Stimulated activated CD8-positive, alpha-beta memory T cell treated with anti-CD3 and anti-CD28 coated beads, Interleukin-4, amount 100 ng/mL, for 24 hours (primary cell): ENCODE data around the gene STK17A.
"Not testable (repeated sequence)": the region's sequence is repeated elsewhere in the genome, so short reads cannot be mapped to it uniquely, and the experiment has no call there.

Experiments
- DNase-seq: peaks from one replicate; pipeline ENCODE4 v3.0.0-alpha.2; 2020; ENCODE audit warnings: low read depth

Gene STK17A

GRCh38 chr7:43658718-43659548 lies 76.0 kb downstream of the STK17A start:
- DNase-seq, result no peak

GRCh38 chr7:43659549-43659896 lies 76.6 kb downstream of the STK17A start:
- no peak for DNase-seq

DNA sequence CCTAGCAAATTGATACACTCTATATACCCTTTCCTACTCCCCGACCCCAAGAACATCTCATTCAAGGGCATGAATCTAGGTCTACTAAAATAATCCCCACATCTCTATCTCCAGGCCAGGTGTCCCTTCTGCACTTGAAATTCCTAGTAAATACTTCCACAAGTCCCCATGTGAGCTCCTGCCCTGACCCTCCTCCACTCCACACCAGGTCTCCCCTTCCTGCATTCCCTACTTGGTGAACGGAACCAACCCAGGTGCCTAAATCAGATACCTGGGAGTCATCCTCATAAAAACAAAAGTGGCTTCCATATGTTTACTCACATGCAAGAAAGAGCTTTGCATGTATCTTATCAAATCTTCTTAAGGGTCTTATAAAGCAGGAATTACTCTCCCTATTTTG lies 77.2 kb downstream of the STK17A start:
- DNase-seq, result no peak

DNA sequence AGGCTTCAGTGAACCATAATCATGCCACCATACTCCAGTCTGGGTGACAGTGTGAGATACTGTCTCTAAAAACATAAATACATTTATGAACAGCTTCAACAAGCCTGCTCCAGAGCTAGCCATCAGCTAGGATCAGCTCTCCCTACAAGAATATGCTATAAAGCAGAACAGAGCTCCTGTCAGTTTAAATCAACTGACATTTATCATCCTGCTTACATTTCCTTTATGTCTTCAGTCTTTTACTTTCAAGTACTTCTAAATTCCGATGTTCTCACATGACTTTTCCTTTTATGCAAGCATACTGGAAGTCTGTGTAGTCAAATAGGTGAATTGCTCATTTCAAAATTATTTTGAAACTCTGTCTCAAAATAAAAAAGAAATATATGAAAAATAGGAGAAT lies 81.8 kb downstream of the STK17A start:
- no peak for DNase-seq

GRCh38 chr7:43666938-43667337 lies 84.0 kb downstream of the STK17A start:
- no peak for DNase-seq

- no peak for DNase-seq
Observed at GRCh38 chr7:43668035-43668434, 85.1 kb downstream of the STK17A start.

DNA sequence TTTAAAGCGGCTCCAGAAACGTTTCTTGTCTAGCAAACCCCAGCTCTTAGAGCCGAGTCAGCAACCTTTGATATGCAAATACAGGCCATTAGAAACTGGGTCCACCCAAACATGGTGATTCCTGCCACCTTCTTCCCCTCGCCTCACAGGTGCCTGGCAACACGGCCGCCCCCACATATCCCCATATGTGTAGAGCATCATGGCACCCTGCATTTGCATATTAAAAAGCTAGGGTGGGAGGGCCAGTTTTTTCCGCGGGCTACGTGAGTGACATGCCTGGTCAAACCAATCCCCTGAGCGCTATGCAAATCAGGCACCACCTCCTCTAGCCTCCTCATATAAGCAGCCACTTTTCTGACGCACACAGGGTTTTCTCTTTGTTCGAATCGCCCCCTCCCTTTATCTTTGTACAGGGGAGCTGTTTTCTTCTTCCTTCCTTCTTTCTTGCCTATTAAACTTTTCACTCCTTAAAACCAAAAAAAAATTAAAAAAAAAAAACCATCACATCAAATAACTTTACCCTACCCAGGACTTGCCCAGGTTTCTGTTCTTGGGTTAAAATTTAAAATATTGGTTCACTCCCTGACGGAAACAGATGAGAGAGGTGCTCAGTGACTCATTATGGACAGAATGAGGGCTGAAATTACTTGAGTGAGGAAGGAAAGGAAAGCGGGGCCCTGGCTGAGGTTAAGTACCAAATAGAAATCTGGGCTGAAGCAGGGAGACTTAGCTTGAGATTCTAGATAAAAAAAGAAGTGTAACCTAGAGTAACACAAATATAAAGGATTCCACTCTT lies 86.6 kb downstream of the STK17A start:
- DNase-seq, result peak; percentile 65

- no peak for DNase-seq
Observed at GRCh38 chr7:43671521-43671920, 88.6 kb downstream of the STK17A start.

DNA sequence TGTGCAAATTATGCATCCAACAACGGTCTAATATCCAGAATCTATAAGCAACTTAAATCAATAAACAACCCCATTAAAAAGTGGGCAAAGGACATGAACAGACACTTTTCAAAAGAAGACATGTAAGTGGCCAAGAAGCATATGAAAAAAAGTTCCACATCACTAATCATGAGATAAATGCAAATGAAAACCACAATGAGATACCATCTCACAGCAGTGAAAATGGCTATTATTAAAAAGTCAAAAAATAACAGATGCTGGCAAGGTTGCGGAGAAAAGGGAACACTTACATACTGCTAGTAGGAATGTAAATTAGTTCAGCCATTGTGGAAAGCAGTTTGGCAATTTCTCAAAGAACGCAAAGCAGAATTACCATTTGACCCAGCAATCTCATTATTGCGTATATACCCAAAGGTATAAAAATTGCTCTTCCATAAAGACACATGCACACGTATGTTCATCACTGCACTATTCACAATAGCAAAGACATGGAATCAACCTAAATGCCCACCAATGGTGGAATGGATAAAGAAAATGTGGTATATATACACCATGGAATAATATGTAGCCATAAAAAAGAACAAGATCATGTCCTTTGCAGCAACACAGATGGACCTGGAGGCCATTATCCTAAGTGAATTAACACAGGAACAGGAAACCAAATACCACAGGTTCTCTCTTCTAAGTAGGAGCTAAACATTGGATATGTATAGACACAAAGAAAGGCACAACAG lies 90.5 kb downstream of the STK17A start:
- not testable (repeated sequence) for DNase-seq

DNA sequence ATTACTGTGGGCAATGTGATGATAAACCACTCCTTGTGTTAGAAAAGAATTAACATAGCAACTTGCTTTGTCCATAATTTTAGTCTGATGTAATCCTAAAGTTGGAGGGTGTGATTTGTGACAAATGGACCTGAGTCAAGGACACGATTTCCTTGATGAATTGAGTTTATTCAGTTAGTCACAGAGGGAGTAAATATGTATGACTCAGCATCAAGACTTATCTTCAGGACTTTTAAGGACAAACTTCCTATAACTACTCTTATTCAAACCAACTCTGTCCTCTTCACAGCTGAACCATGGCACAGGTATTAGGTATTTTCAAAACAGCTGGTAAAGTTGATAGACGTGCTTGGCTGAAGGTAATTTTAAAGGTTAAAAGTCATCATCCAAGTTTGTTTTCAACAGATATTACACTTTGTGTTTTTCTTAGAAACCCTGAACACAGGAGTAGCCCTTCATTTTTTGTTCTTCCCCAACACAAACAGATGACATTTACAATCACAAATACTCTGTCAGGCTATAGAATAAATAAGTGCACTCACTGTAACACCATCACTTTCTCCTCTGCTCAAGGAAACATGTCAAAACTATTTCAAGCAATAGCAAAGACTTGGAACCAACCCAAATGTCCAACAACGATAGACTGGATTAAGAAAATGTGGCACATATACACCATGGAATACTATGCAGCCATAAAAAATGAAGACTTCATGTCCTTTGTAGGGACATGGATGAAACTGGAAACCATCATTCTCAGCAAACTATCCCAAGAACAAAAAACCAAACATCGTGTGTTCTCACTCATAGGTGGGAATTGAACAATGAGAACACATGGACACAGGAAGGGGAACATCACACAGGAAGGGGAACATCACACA lies 91.9 kb downstream of the STK17A start:
- DNase-seq, result no peak
